ENCODE results near the gene CCS.

GRCh38 chr11:66591175-66591574 is 1.8 kb upstream of the CCS start:
- TF ChIP-seq, protein P1, sequence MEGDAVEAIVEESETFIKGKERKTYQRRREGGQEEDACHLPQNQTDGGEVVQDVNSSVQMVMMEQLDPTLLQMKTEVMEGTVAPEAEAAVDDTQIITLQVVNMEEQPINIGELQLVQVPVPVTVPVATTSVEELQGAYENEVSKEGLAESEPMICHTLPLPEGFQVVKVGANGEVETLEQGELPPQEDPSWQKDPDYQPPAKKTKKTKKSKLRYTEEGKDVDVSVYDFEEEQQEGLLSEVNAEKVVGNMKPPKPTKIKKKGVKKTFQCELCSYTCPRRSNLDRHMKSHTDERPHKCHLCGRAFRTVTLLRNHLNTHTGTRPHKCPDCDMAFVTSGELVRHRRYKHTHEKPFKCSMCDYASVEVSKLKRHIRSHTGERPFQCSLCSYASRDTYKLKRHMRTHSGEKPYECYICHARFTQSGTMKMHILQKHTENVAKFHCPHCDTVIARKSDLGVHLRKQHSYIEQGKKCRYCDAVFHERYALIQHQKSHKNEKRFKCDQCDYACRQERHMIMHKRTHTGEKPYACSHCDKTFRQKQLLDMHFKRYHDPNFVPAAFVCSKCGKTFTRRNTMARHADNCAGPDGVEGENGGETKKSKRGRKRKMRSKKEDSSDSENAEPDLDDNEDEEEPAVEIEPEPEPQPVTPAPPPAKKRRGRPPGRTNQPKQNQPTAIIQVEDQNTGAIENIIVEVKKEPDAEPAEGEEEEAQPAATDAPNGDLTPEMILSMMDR (IDR thresholded peaks at IDR 0.05), result no peak
- no peak for TF ChIP-seq POLR2AphosphoS5 (IDR thresholded peaks at IDR 0.05)
- TF ChIP-seq POLR2A (IDR thresholded peaks at IDR 0.05; ENCODE audit: low read depth), result no peak
- no peak for TF ChIP-seq EP300 (IDR thresholded peaks at IDR 0.05)

Data from esophagus muscularis mucosa (tissue), 4 donors.